HepG2 (cell line): ENCODE data around the gene MT1M. TPM values are rescaled to one million over a fixed set of nuclear protein-coding genes. Genes with fewer than 3 reads are reported as not detected.

Experiments
- ELF4 ChIP-seq: sonication (generic); formaldehyde crosslinking; IDR thresholded peaks from 2 replicates; pipeline ENCODE4 v1.5.0; 2020; ENCODE audit warnings: missing genetic modification reagents, mild to moderate bottlenecking, moderate library complexity, borderline replicate concordance
- GPN1 ChIP-seq: sonication (generic); formaldehyde crosslinking; IDR thresholded peaks from 2 replicates; pipeline ENCODE4 v1.5.1; 2020; ENCODE audit warnings: missing genetic modification reagents, borderline replicate concordance
- KDM6A ChIP-seq: IDR thresholded peaks from 2 replicates; pipeline ENCODE4 v1.6.1; 2016; ENCODE audit warnings: low read depth
- MLX ChIP-seq: IDR thresholded peaks from 2 replicates; pipeline ENCODE4 v1.6.1; 2016
- MTA3 ChIP-seq: sonication (generic); formaldehyde crosslinking; IDR thresholded peaks from 2 replicates; pipeline ENCODE4 v1.4.0; 2020; ENCODE audit warnings: missing genetic modification reagents
- RCOR2 ChIP-seq: IDR thresholded peaks from 2 replicates; pipeline ENCODE4 v1.6.1; 2016; ENCODE audit warnings: missing biosample characterization, missing genetic modification reagents
- RELA ChIP-seq: sonication (generic); formaldehyde crosslinking; IDR thresholded peaks from 2 replicates; pipeline ENCODE4 v1.4.0; 2020; ENCODE audit warnings: missing genetic modification reagents
- UBTF ChIP-seq: sonication (generic); formaldehyde crosslinking; IDR thresholded peaks from 2 replicates; pipeline ENCODE4 v1.4.0; 2020; ENCODE audit warnings: mild to moderate bottlenecking, missing genetic modification reagents
- ZFP82 ChIP-seq: sonication (generic); formaldehyde crosslinking; IDR thresholded peaks from 2 replicates; pipeline ENCODE4 v1.5.1; 2020; ENCODE audit warnings: mild to moderate bottlenecking, missing genetic modification reagents, borderline replicate concordance
- ZFP91 ChIP-seq: sonication (generic); formaldehyde crosslinking; IDR thresholded peaks from 2 replicates; pipeline ENCODE4 v1.9.0; 2022; ENCODE audit warnings: missing genetic modification reagents, mild to moderate bottlenecking, borderline replicate concordance
- ZNF143 ChIP-seq: sonication (generic); formaldehyde crosslinking; IDR thresholded peaks from 2 replicates; pipeline ENCODE4 v1.4.0; 2020; ENCODE audit warnings: missing genetic modification reagents
- ZNF619 ChIP-seq: sonication (generic); formaldehyde crosslinking; IDR thresholded peaks from 2 replicates; pipeline ENCODE4 v1.4.0; 2020; ENCODE audit warnings: mild to moderate bottlenecking, missing genetic modification reagents
- polyA plus RNA-seq, 8 experiments: library from polyadenylated mRNA; depleted of rRNA in 3 of 8; stranded (reverse) in 7 of 8; unstranded in 1 of 8; fragments of >200 nt; fragmentation: Illumina TruSeq in 4 of 8; extraction: Trizol in 4 of 8; gene quantifications; 2 replicates each; pipeline versions ENCODE4 v1.2.1 to v1.2.3, GENCODE V29; 2011 to 2016; ENCODE audit warnings: low read depth in 4 of 8, missing spikeins in 1 of 8, mixed read lengths in 1 of 8; ENCODE audit not compliant: insufficient read depth in 1 of 8
- total RNA-seq, 5 experiments: library from RNA; depleted of rRNA; stranded (reverse); fragments of >200 nt; fragmentation: Illumina TruSeq; extraction: Trizol; gene quantifications; 2 replicates each; pipeline ENCODE4 v1.2.3, GENCODE V29; 2016; ENCODE audit warnings: low read depth in 1 of 5
- TF ChIP-seq, protein P1 (sequence below): sonication (generic); formaldehyde crosslinking; IDR thresholded peaks from 2 replicates; pipeline ENCODE4 v1.5.0; 2020; ENCODE audit warnings: missing genetic modification reagents
- TF ChIP-seq, protein P2 (sequence below): sonication (generic); formaldehyde crosslinking; IDR thresholded peaks from 2 replicates; pipeline ENCODE4 v1.5.1; 2020; ENCODE audit warnings: mild to moderate bottlenecking, missing genetic modification reagents, moderate library complexity
- TF ChIP-seq, protein P3 (sequence below), 2 experiments: sonication (generic) in 1 of 2; formaldehyde crosslinking in 1 of 2; IDR thresholded peaks; 2 replicates each; pipeline versions ENCODE4 v1.4.0 to v1.6.1; 2016 to 2020; ENCODE audit warnings: borderline replicate concordance in 1 of 2, low read depth in 1 of 2, mild to moderate bottlenecking in 1 of 2, missing genetic modification reagents in 1 of 2

Gene MT1M
- total and polyA plus RNA-seq, 2 of the 13 experiments (the other 11 are each of a cell fraction or from before 2014, with no cell fraction given) = 4.6 TPM; not detected in 1

DNA sequence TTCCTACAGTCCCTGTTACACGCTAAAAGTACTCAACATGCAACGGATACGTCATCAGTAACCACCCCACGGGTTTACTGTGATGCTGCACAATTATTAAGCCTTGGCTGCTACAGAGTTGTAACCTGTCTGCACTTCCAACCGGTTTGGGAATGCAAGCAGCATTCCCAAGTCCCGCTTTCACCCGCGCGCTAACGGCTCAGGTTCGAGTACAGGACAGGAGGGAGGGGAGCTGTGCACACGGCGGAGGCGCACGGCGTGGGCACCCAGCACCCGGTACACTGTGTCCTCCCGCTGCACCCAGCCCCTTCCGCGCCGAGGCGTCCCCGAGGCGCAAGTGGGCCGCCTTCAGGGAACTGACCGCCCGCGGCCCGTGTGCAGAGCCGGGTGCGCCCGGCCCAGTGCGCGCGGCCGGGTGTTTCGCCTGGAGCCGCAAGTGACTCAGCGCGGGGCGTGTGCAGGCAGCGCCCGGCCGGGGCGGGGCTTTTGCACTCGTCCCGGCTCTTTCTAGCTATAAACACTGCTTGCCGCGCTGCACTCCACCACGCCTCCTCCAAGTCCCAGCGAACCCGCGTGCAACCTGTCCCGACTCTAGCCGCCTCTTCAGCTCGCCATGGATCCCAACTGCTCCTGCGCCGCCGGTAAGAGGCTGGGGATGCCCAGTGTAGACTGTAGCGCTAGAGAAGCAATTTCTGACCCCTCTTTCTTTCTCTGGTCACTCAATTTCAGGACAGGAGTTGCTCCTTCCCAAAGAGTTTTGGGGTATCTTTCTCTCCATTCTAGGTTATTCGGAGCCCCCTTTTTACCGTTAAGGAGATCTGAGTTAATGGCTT, 24.2 kb upstream of the MT1M start, which contains the start of gene MT2A (continued):
- TF ChIP-seq ELF4 (CRISPR knock-in tag) = 0 out of 2 replicates have a peak, but pooled peaks have one; percentile 1
- TF ChIP-seq, protein P1, sequence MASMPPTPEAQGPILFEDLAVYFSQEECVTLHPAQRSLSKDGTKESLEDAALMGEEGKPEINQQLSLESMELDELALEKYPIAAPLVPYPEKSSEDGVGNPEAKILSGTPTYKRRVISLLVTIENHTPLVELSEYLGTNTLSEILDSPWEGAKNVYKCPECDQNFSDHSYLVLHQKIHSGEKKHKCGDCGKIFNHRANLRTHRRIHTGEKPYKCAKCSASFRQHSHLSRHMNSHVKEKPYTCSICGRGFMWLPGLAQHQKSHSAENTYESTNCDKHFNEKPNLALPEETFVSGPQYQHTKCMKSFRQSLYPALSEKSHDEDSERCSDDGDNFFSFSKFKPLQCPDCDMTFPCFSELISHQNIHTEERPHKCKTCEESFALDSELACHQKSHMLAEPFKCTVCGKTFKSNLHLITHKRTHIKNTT (CRISPR knock-in tag) = peak; percentile 10; the same call in 1 of the 2 replicates
- 0 out of 2 replicates have a peak, but pooled peaks have one; percentile 20 for TF ChIP-seq ZNF619 (CRISPR knock-in tag)
- peak; percentile 58; the same call in 1 of the 2 replicates for TF ChIP-seq ZNF143 (CRISPR knock-in tag)
- TF ChIP-seq RCOR2 (CRISPR knock-in tag) = peak; percentile 52; the same call in 1 of the 2 replicates
- peak; percentile 95; the same call in 1 of the 2 replicates for TF ChIP-seq ZFP91
- TF ChIP-seq, protein P2, sequence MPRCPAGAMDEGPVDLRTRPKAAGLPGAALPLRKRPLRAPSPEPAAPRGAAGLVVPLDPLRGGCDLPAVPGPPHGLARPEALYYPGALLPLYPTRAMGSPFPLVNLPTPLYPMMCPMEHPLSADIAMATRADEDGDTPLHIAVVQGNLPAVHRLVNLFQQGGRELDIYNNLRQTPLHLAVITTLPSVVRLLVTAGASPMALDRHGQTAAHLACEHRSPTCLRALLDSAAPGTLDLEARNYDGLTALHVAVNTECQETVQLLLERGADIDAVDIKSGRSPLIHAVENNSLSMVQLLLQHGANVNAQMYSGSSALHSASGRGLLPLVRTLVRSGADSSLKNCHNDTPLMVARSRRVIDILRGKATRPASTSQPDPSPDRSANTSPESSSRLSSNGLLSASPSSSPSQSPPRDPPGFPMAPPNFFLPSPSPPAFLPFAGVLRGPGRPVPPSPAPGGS = peak; percentile 90; the same call in 1 of the 2 replicates
- no peak for TF ChIP-seq MTA3 (CRISPR knock-in tag)
- 0 out of 2 replicates have a peak, but pooled peaks have one; percentile 48 for TF ChIP-seq GPN1 (CRISPR knock-in tag)
- TF ChIP-seq ZFP82 (CRISPR knock-in tag) = peak; percentile 90; the same call in 1 of the 2 replicates
- TF ChIP-seq MLX (CRISPR knock-in tag) = 0 out of 2 replicates have a peak, but pooled peaks have one; percentile 32
- no peak; the same call in 1 of the 2 replicates for TF ChIP-seq KDM6A (CRISPR knock-in tag)
- TF ChIP-seq, protein P3, sequence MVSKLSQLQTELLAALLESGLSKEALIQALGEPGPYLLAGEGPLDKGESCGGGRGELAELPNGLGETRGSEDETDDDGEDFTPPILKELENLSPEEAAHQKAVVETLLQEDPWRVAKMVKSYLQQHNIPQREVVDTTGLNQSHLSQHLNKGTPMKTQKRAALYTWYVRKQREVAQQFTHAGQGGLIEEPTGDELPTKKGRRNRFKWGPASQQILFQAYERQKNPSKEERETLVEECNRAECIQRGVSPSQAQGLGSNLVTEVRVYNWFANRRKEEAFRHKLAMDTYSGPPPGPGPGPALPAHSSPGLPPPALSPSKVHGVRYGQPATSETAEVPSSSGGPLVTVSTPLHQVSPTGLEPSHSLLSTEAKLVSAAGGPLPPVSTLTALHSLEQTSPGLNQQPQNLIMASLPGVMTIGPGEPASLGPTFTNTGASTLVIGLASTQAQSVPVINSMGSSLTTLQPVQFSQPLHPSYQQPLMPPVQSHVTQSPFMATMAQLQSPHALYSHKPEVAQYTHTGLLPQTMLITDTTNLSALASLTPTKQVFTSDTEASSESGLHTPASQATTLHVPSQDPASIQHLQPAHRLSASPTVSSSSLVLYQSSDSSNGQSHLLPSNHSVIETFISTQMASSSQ (IDR thresholded peaks at IDR 0.05; ENCODE audit: low read depth) = no peak
- TF ChIP-seq, protein P3 (CRISPR knock-in tag; IDR thresholded peaks at IDR 0.05; ENCODE audit: borderline replicate concordance) = peak; percentile 37; the same call in 1 of the 2 replicates
- 0 out of 2 replicates have a peak, but pooled peaks have one; percentile 54 for TF ChIP-seq RELA (CRISPR knock-in tag)
- TF ChIP-seq UBTF (CRISPR knock-in tag) = peak; percentile 84; the same call in 1 of the 2 replicates
